Colonic mucosa (tissue), 4 donors: Measurements from ENCODE around the gene CCDC192. TPM values are rescaled to one million over a fixed set of nuclear protein-coding genes. Genes with fewer than 3 reads are reported as not detected.

Experiments used
- DNase-seq: peaks from one replicate; pipeline ENCODE4 v3.0.0-alpha.2; 2020
- H3K27ac ChIP-seq: fragments of 200-600 bp; one replicate; pipeline ENCODE4 v1.8.0; 2021
- H3K27me3 ChIP-seq: fragments of 200-600 bp; one replicate; pipeline ENCODE4 v1.8.0; 2021
- H3K36me3 ChIP-seq: fragments of 200-600 bp; one replicate; pipeline ENCODE4 v1.8.0; 2021
- H3K4me1 ChIP-seq: fragments of 200-600 bp; one replicate; pipeline ENCODE4 v1.8.0; 2021; ENCODE audit warnings: mild to moderate bottlenecking
- H3K4me3 ChIP-seq: fragments of 200-600 bp; one replicate; pipeline ENCODE4 v1.8.0; 2021
- H3K9ac ChIP-seq, 2 donors: one replicate each; pipeline ENCODE4 v1.7.0; 2013; ENCODE audit warnings: control low read depth in 2 of 2, low read depth in 2 of 2, low read length in 2 of 2
- H3K9me3 ChIP-seq: fragments of 200-600 bp; one replicate; pipeline ENCODE4 v1.8.0; 2021
- CTCF ChIP-seq: fragments of 200-600 bp; IDR thresholded peaks from one replicate; pipeline ENCODE4 v1.8.0; 2022; ENCODE audit warnings: antibody characterized with exemption, mild to moderate bottlenecking
- intact Hi-C: fragments of 100-400 bp; cut with DNase I; formaldehyde crosslinking; loops from one replicate; pipeline ENCODE4 v1.14.1; 2022
- total RNA-seq, 2 donors: library from RNA; stranded (reverse); fragmentation: NEBNext Ultra II Directional in 1 of 2; extraction: Animal tissue kit (Norgen Biotek cat#: 25700) in 1 of 2; gene quantifications; one replicate each; pipeline ENCODE4 v1.2.1, GENCODE V29; 2021
- donor health status: healthy.
- donor health status: DM: no; HTN: no; CAD: no.
- donor health status: DM: no; HTN: no; CAD: no.

Gene CCDC192
- total RNA-seq, 2 donors from 2014 or later, result not detected

- H3K4me3 ChIP-seq, result no peak overlapping the region
- TF ChIP-seq CTCF, result peak; percentile 33
- DNase-seq, result peak; percentile 81
- no peaks in the 10 kb centered on the region for H3K27me3 ChIP-seq
- no peaks in the 10 kb centered on the region for H3K36me3 ChIP-seq
- peak overlapping the region in 1 of 2 donors; percentile 70 for H3K9ac ChIP-seq
- no peaks in the 10 kb centered on the region for H3K9me3 ChIP-seq
- intact Hi-C loops, result loop anchor here (5.0 to 10.0 kb wide), 4 partner anchors 121 to 327 kb away; partner anchors contain the start of gene SLC12A2
- H3K4me1 ChIP-seq, result peaks cover 3% of the 10 kb centered on the region
- peak overlapping the region; percentile 19 for H3K27ac ChIP-seq
These were observed 172.2 kb downstream of the CCDC192 start for GRCh38 chr5:127875235-127876021.

- Histone ChIP-seq H3K27me3 (no peaks in the 10 kb centered on the region), H3K9me3 (no peaks in the 10 kb centered on the region), H3K4me1 (peaks cover 3% of the 10 kb centered on the region), H3K4me3 (no peak overlapping the region), H3K36me3 (no peaks in the 10 kb centered on the region), H3K9ac (peak overlapping the region in 1 of 2 donors; percentile 70), H3K27ac (peak overlapping the region; percentile 19)
- no peak for TF ChIP-seq CTCF
- intact Hi-C loops, result loop anchor here (5.0 to 10.0 kb wide), 4 partner anchors 122 to 326 kb away; partner anchors contain the start of gene SLC12A2
- DNase-seq, result no peak
These were observed 173.2 kb downstream of the CCDC192 start for GRCh38 chr5:127876384-127876783.

GRCh38 chr5:127878174-127878750 lies 175.1 kb downstream of the CCDC192 start:
- peak; percentile 81 for DNase-seq
- intact Hi-C loops, result loop anchor here (5.0 to 10.0 kb wide), 4 partner anchors 123 to 324 kb away; partner anchors contain the start of gene SLC12A2
- Histone ChIP-seq H3K9me3 (no peaks in the 10 kb centered on the region), H3K4me3 (no peak overlapping the region), H3K27ac (no peak overlapping the region), H3K4me1 (peaks cover 3% of the 10 kb centered on the region), H3K36me3 (no peaks in the 10 kb centered on the region), H3K9ac (no peak overlapping the region), H3K27me3 (no peaks in the 10 kb centered on the region)
- TF ChIP-seq CTCF, result no peak

DNA sequence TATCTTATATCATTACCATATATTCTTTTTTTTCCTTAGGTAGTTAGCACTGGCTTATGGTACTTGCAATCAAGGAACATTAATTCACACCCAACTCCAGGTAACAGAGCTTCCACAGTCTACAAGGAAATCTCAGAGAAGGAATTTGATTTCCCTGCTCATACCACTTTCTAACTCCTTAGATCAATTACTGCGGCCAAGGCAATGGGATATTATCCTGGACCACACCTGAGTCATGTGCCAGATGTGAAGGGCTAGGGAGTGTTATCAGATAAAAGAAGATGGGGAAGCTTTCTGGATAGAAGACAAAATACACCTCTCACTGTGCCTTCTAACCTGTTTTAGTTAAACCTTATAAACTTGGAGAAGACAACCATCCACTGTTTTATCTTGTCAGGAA lies 181.2 kb downstream of the CCDC192 start:
- H3K36me3 ChIP-seq, result no peaks in the 10 kb centered on the region
- no peak overlapping the region for H3K9ac ChIP-seq
- no peak overlapping the region for H3K4me3 ChIP-seq
- peak; percentile 56 for DNase-seq
- no peak for TF ChIP-seq CTCF
- peaks cover 5% of the 10 kb centered on the region for H3K4me1 ChIP-seq
- no peaks in the 10 kb centered on the region for H3K27me3 ChIP-seq
- peak overlapping the region; percentile 44 for H3K27ac ChIP-seq
- no peaks in the 10 kb centered on the region for H3K9me3 ChIP-seq
- intact Hi-C loops, result no loop called here

DNA sequence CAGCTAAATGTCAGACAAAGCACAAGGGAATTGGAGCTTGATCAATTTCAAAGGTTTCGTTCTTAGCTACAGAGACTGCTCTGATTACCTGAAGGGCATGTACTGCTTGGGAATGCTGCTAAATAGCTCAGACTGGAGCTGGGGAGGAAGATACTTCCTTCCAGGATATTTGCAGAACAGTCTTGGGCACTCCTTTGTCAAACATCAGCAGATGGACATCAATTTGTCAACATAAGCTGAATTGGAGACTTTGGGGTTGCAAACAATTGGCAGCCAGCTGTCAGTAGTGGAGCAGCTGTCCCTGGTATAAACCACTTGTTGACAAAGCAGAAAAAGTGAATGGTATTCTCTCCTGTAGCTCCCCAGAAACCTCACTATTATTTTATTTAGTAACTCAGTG lies 182.0 kb downstream of the CCDC192 start:
- Histone ChIP-seq H3K27ac (peak overlapping the region; percentile 44), H3K9ac (peak overlapping the region in 1 of 2 donors; percentile 28), H3K27me3 (no peaks in the 10 kb centered on the region), H3K4me1 (peaks cover 5% of the 10 kb centered on the region), H3K9me3 (no peaks in the 10 kb centered on the region), H3K36me3 (no peaks in the 10 kb centered on the region), H3K4me3 (no peak overlapping the region)
- DNase-seq, result peak; percentile 49
- intact Hi-C loops, result no loop called here
- TF ChIP-seq CTCF, result no peak
